HCT116 (cell line): ENCODE results near the gene ZNF157. TPM values are rescaled to one million over a fixed set of nuclear protein-coding genes. Genes with fewer than 3 reads are reported as not detected.

ENCODE experiments used
- ATAC-seq: fragments of 200-7000 bp; cut with Tn5 transposase; 2 replicates; pipeline ENCODE4 v1.9.1; 2020; ENCODE audit warnings: mild to moderate bottlenecking, moderate library complexity
- BruUV-seq: library from RNA; stranded (reverse); fragments of 400-500 nt; replicated peaks from 2 replicates; lab custom pipeline; 2021; lab: Mats Ljungman, UMichigan
- CTCF ChIA-PET: fragments of 300-600 bp; sonication (Branson Sonifier 250); formaldehyde crosslinking; loops from one replicate; lab custom pipeline; 2021; ENCODE audit warnings: antibody characterized with exemption; lab: Charles Lee
- POLR2A ChIA-PET: fragments of 300-600, 350-600 bp; sonication (Branson Sonifier 250); formaldehyde crosslinking; loops from one replicate; lab custom pipeline; 2021; ENCODE audit warnings: antibody characterized with exemption; lab: Charles Lee
- RAD21 ChIA-PET, 2 experiments: fragments of 300-600 bp; sonication (Branson Sonifier 250); formaldehyde crosslinking; loops; one replicate each; lab custom pipeline; 2023; ENCODE audit warnings: low total read pairs in 2 of 2; ENCODE audit not compliant: uncharacterized antibody in 2 of 2, unreplicated experiment in 2 of 2, low non-redundant PET in 1 of 2; lab: Charles Lee
- DNase-seq: peaks from one replicate; pipeline ENCODE4 v3.0.0-alpha.2; 2010; ENCODE audit warnings: low read depth, low spot score
- H2AFZ ChIP-seq: fragments of 200-600 bp; shearing (Covaris generic), sonication (generic); 2 replicates; pipeline ENCODE4 v1.6.1; 2017; ENCODE audit warnings: low read depth, mixed run types, mixed read lengths, antibody characterized with exemption, low read length; ENCODE audit not compliant: poor library complexity, severe bottlenecking
- H3K27ac ChIP-seq: 2 replicates; pipeline ENCODE4 v1.5.1; 2012; ENCODE audit warnings: low read depth, low read length
- H3K27me3 ChIP-seq: fragments of 200-600 bp; sonication (generic); 2 replicates; pipeline ENCODE4 v1.6.1; 2016; ENCODE audit warnings: mixed run types, low read length, mixed read lengths; ENCODE audit not compliant: insufficient read depth
- H3K36me3 ChIP-seq, 2 experiments: fragments of 200-500 bp in 1 of 2; fragments of 200-600 bp in 1 of 2; sonication (Bioruptor generic) in 1 of 2; sonication (generic) in 1 of 2; 2 replicates each; pipeline versions ENCODE4 v1.5.1 to v1.6.1; 2014 to 2016; ENCODE audit warnings: low read length in 2 of 2, inconsistent platforms in 1 of 2, mixed read lengths in 1 of 2, mixed run types in 1 of 2; ENCODE audit not compliant: insufficient read depth in 2 of 2, control insufficient read depth in 1 of 2
- H3K4me1 ChIP-seq, 2 experiments: fragments of 200-600 bp in 1 of 2; sonication (generic) in 1 of 2; 2 replicates each; pipeline versions ENCODE4 v1.5.1 to v1.6.1; 2012 to 2017; ENCODE audit warnings: low read length in 2 of 2, inconsistent platforms in 1 of 2, mild to moderate bottlenecking in 1 of 2, mixed read lengths in 1 of 2, mixed run types in 1 of 2, moderate library complexity in 1 of 2; ENCODE audit not compliant: insufficient read depth in 2 of 2, control insufficient read depth in 1 of 2
- H3K4me2 ChIP-seq: fragments of 200-600 bp; sonication (generic); 2 replicates; pipeline ENCODE4 v1.6.1; 2017; ENCODE audit warnings: mixed run types, low read length, mixed read lengths
- H3K4me3 ChIP-seq, 2 experiments: fragments of 200-600 bp in 1 of 2; sonication (generic) in 1 of 2; replicated peaks in 1 of 2; 2 replicates each; pipeline ENCODE4 v1.5.1; 2011 to 2016; ENCODE audit warnings: low read length in 2 of 2, control low read depth in 1 of 2, low read depth in 1 of 2, mild to moderate bottlenecking in 1 of 2, mixed read lengths in 1 of 2, mixed run types in 1 of 2
- H3K79me2 ChIP-seq: fragments of 200-600 bp; sonication (generic); 2 replicates; pipeline ENCODE4 v1.6.1; 2017; ENCODE audit warnings: mild to moderate bottlenecking, mixed run types, low read length, moderate library complexity, mixed read lengths; ENCODE audit not compliant: insufficient read depth
- H3K9ac ChIP-seq: fragments of 200-600 bp; sonication (generic); 2 replicates; pipeline ENCODE4 v1.6.1; 2016; ENCODE audit warnings: low read length, mixed read lengths
- H3K9me2 ChIP-seq: fragments of 200-600 bp; sonication (generic), shearing (Covaris generic); 2 replicates; pipeline ENCODE4 v1.6.1; 2017; ENCODE audit warnings: mixed run types, mild to moderate bottlenecking, moderate library complexity; ENCODE audit not compliant: insufficient read depth
- H3K9me3 ChIP-seq, 2 experiments: fragments of 200-500 bp in 1 of 2; fragments of 200-600 bp in 1 of 2; sonication (Bioruptor generic) in 1 of 2; sonication (generic) in 1 of 2; 2 replicates each; pipeline ENCODE4 v1.6.1; 2014 to 2017; ENCODE audit warnings: low read length in 2 of 2, mixed read lengths in 2 of 2, inconsistent platforms in 1 of 2, low read depth in 1 of 2, mild to moderate bottlenecking in 1 of 2, mixed run types in 1 of 2, moderate library complexity in 1 of 2; ENCODE audit not compliant: control insufficient read depth in 1 of 2, insufficient read depth in 1 of 2
- H4K20me1 ChIP-seq: fragments of 200-600 bp; sonication (generic), shearing (Covaris generic); 2 replicates; pipeline ENCODE4 v1.6.1; 2017; ENCODE audit warnings: mixed run types, mild to moderate bottlenecking, moderate library complexity; ENCODE audit not compliant: insufficient read depth
- CEBPB ChIP-seq: IDR thresholded peaks from 2 replicates; pipeline ENCODE4 v1.6.1; 2012; ENCODE audit warnings: low read depth
- CTCF ChIP-seq, 3 experiments: fragments of 200-600 bp in 1 of 3; sonication (generic) in 1 of 3; IDR thresholded peaks in 2 of 3; conservative IDR thresholded peaks in 1 of 3; 2 replicates each; pipeline ENCODE4 v1.5.1; 2012 to 2017; ENCODE audit warnings: low read depth in 2 of 3, low read length in 2 of 3, antibody characterized with exemption in 1 of 3, borderline replicate concordance in 1 of 3, control low read depth in 1 of 3, mild to moderate bottlenecking in 1 of 3, mixed read lengths in 1 of 3, mixed run types in 1 of 3, moderate library complexity in 1 of 3; ENCODE audit not compliant: insufficient read depth in 1 of 3
- ELF1 ChIP-seq: IDR thresholded peaks from 2 replicates; pipeline ENCODE4 v1.6.1; 2012; ENCODE audit warnings: low read depth, borderline replicate concordance
- EZH2 ChIP-seq: fragments of 200-600 bp; sonication (generic); IDR thresholded peaks from 2 replicates; pipeline ENCODE4 v1.6.1; 2017; ENCODE audit warnings: antibody characterized with exemption, mixed run types
- FOSL1 ChIP-seq: IDR thresholded peaks from 2 replicates; pipeline ENCODE4 v1.6.1; 2012; ENCODE audit warnings: low read depth
- JUND ChIP-seq: IDR thresholded peaks from 2 replicates; pipeline ENCODE4 v1.6.1; 2012
- POLR2A ChIP-seq: IDR thresholded peaks from 2 replicates; pipeline ENCODE4 v1.7.0; 2011; ENCODE audit warnings: borderline replicate concordance; ENCODE audit not compliant: insufficient read depth, insufficient read length; ENCODE audit errors: extremely low read depth
- RAD21 ChIP-seq: IDR thresholded peaks from 2 replicates; pipeline ENCODE4 v1.6.1; 2012; ENCODE audit warnings: low read depth, mild to moderate bottlenecking
- SP1 ChIP-seq: IDR thresholded peaks from 2 replicates; pipeline ENCODE4 v1.6.1; 2012; ENCODE audit warnings: low read depth
- SRF ChIP-seq: IDR thresholded peaks from 2 replicates; pipeline ENCODE4 v1.6.1; 2012; ENCODE audit warnings: low read depth
- TCF7L2 ChIP-seq: IDR thresholded peaks from 2 replicates; pipeline ENCODE4 v1.7.0; 2011; ENCODE audit warnings: borderline replicate concordance, inconsistent platforms; ENCODE audit not compliant: insufficient read depth, insufficient read length; ENCODE audit errors: extremely low read depth
- YY1 ChIP-seq: IDR thresholded peaks from 2 replicates; pipeline ENCODE4 v1.6.1; 2011; ENCODE audit warnings: low read length, low read depth, moderate library complexity, mild to moderate bottlenecking; ENCODE audit not compliant: insufficient replicate concordance; ENCODE audit errors: extremely low read depth
- ZBTB33 ChIP-seq: IDR thresholded peaks from 2 replicates; pipeline ENCODE4 v1.6.1; 2011; ENCODE audit warnings: mild to moderate bottlenecking, low read length, moderate library complexity; ENCODE audit not compliant: insufficient replicate concordance; ENCODE audit errors: extremely low read depth
- ZFX ChIP-seq: fragments of 450-650 bp; IDR thresholded peaks from 2 replicates; pipeline ENCODE4 v1.6.1; 2017
- ZNF274 ChIP-seq: fragments of 200-500 bp; sonication (Bioruptor generic); IDR thresholded peaks from 2 replicates; pipeline ENCODE4 v1.6.1; 2014; ENCODE audit warnings: mild to moderate bottlenecking, low read depth, low read length, inconsistent platforms
- intact Hi-C: fragments of 100-400 bp; cut with micrococcal nuclease; formaldehyde crosslinking; loops from 2 replicates; pipeline ENCODE4 v1.10.0; 2022
- total RNA-seq: library from RNA; stranded (reverse); gene quantifications from one replicate; pipeline ENCODE4 v1.2.1, GENCODE V29; 2021; ENCODE audit not compliant: unreplicated experiment
- TF ChIP-seq, protein P1 (sequence below): IDR thresholded peaks from 2 replicates; pipeline ENCODE4 v1.6.1; 2012
- TF ChIP-seq, protein P2 (sequence below): IDR thresholded peaks from 2 replicates; pipeline ENCODE4 v1.6.1; 2012

ZNF157 gene
- total RNA-seq, 1 experiment from 2014 or later: not detected

DNA sequence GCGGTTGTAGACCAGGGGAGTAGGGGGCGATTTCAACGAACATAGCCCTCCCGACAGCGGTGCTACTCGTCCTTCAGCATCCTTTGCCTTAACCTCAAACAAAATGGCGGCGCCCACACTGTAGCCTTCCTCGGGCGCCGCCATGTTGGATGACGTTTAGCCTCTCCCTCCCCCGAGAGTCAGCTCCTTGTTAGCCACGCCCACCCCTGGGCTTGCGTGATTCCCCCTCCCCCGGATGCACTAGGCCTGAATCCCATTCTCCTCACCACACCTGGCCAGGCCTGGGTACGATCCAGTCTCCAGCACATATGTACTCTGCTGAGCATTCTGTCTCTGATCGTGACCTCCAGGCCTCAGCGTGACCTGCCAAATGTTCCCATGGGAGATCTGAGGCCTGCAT is 49.0 kb upstream of the ZNF157 start:
- Histone ChIP-seq H4K20me1 (no peaks in the 10 kb centered on the region), H3K27me3 (no peaks in the 10 kb centered on the region), H2AFZ (no peak overlapping the region), H3K79me2 (no peaks in the 10 kb centered on the region), H3K9me3 (no peaks in the 10 kb centered on the region), H3K4me2 (no peak overlapping the region), H3K9me2 (no peaks in the 10 kb centered on the region), H3K27ac (no peak overlapping the region), H3K36me3 (no peaks in the 10 kb centered on the region), H3K9ac (no peak overlapping the region), H3K4me1 (no peaks in the 10 kb centered on the region), H3K4me3 (no peak overlapping the region)
- BruUV-seq: no TSS peak
- intact Hi-C loops: no loop called here
- ChIA-PET RAD21 (no interaction called here), CTCF (no interaction called here), POLR2A (interaction anchor here (1.2 kb wide), 1 partner anchor 24 kb away, joined by 3 read pairs; no protein-coding TSS in a partner anchor)
- TF ChIP-seq RAD21: no peak
- TF ChIP-seq YY1: peak; percentile 92
- ATAC-seq (0 out of 2 replicates have a peak, but pooled peaks have one; percentile 30), DNase-seq (no peak)

DNA sequence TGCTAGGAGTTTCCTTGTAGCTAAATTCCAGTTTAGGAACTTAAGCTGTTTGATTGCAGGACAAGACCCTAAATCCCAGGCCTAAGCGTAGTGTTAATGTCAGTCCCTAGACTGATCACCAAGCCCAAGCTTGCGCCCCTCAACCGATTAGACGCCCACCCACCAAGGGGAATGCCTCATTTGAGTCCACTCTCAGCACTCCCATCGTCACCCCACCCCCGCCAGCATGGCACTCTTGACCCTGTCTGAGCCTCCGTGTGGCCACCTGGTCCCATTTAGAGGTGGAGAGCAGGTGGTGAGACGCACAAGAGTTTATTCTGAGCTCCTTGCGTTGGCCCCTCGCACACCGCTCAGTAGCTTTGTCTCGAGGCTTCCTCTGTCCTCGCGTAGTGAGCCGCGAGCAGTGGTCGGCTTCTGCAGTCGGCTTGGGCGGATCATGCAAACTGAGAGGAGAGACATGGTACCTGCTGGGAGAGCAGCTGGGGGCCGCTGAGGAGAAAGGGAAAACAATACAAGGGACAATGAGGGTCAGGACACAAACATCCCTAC is 48.5 kb upstream of the ZNF157 start:
- ATAC-seq (no peak), DNase-seq (no peak)
- no TSS peak for BruUV-seq
- no peaks in the 10 kb centered on the region for H3K27me3 ChIP-seq
- H3K27ac ChIP-seq: no peak overlapping the region
- no peaks in the 10 kb centered on the region for H3K36me3 ChIP-seq
- no peak overlapping the region for H3K4me3 ChIP-seq
- no peaks in the 10 kb centered on the region for H3K79me2 ChIP-seq
- ChIA-PET POLR2A (interaction anchor here (1.2 kb wide), 1 partner anchor 24 kb away, joined by 3 read pairs; no protein-coding TSS in a partner anchor), CTCF (no interaction called here), RAD21 (no interaction called here)
- no peak overlapping the region for H2AFZ ChIP-seq
- no peaks in the 10 kb centered on the region for H3K4me1 ChIP-seq
- no peak overlapping the region for H3K9ac ChIP-seq
- no peaks in the 10 kb centered on the region for H3K9me3 ChIP-seq
- intact Hi-C loops: no loop called here
- H3K9me2 ChIP-seq: no peaks in the 10 kb centered on the region
- no peak overlapping the region for H3K4me2 ChIP-seq
- H4K20me1 ChIP-seq: no peaks in the 10 kb centered on the region
- TF ChIP-seq, protein P1, sequence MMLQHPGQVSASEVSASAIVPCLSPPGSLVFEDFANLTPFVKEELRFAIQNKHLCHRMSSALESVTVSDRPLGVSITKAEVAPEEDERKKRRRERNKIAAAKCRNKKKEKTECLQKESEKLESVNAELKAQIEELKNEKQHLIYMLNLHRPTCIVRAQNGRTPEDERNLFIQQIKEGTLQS: no peak
- TF ChIP-seq ELF1 (no peak), SRF (no peak), FOSL1 (no peak), SP1 (no peak), ZFX (no peak), TCF7L2 (no peak), ZNF274 (no peak), JUND (no peak), RAD21 (no peak), ZBTB33 (no peak), CEBPB (no peak), EZH2 (no peak), POLR2A (no peak), CTCF (IDR thresholded peaks at IDR 0.05 in 2 of 3, conservative IDR thresholded peaks at IDR 0.05 in 1 of 3; ENCODE audit: borderline replicate concordance in 1 of 3, insufficient read depth in 1 of 3, low read depth in 2 of 3, low read length in 2 of 3) (no peak)
- TF ChIP-seq, protein P2, sequence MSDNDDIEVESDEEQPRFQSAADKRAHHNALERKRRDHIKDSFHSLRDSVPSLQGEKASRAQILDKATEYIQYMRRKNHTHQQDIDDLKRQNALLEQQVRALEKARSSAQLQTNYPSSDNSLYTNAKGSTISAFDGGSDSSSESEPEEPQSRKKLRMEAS: no peak
